GM23338 (cell line): ENCODE results near the gene SLFN5. TPM values are rescaled to one million over a fixed set of nuclear protein-coding genes. Genes with fewer than 3 reads are reported as not detected.

Experiments used
- ATAC-seq: fragments of 200-7000 bp; cut with Tn5 transposase; 3 replicates; pipeline ENCODE4 v1.9.1; 2020
- DNase-seq: peaks from one replicate; pipeline ENCODE4 v3.0.0-alpha.2; 2015; ENCODE audit warnings: low spot score
- H2AFZ ChIP-seq: fragments of 200-600 bp; sonication (generic); 2 replicates; pipeline ENCODE4 v1.8.0; 2016; ENCODE audit warnings: antibody characterized with exemption, mild to moderate bottlenecking, moderate library complexity
- H3F3A ChIP-seq: fragments of 200-600 bp; sonication (generic); replicated peaks from 2 replicates; pipeline ENCODE4 v1.8.0; 2017; ENCODE audit warnings: antibody characterized with exemption, mixed run types, low read depth
- H3K27ac ChIP-seq: fragments of 200-600 bp; sonication (generic); 2 replicates; pipeline ENCODE4 v1.6.1; 2016; ENCODE audit warnings: low read depth
- H3K27me3 ChIP-seq: fragments of 200-600 bp; sonication (generic); 2 replicates; pipeline ENCODE4 v1.8.0; 2016; ENCODE audit warnings: mild to moderate bottlenecking, mixed run types, moderate library complexity; ENCODE audit not compliant: insufficient read depth
- H3K36me3 ChIP-seq: fragments of 200-600 bp; sonication (generic); 2 replicates; pipeline ENCODE4 v1.8.0; 2016; ENCODE audit warnings: mild to moderate bottlenecking; ENCODE audit not compliant: insufficient read depth
- H3K4me1 ChIP-seq: fragments of 200-600 bp; sonication (generic); 2 replicates; pipeline ENCODE4 v1.8.0; 2016; ENCODE audit warnings: mild to moderate bottlenecking, moderate library complexity; ENCODE audit not compliant: insufficient read depth
- H3K4me2 ChIP-seq: fragments of 200-600 bp; sonication (generic); 2 replicates; pipeline ENCODE4 v1.7.1; 2017; ENCODE audit warnings: mixed run types
- H3K4me3 ChIP-seq: fragments of 200-600 bp; sonication (generic); 2 replicates; pipeline ENCODE4 v1.6.1; 2016; ENCODE audit warnings: mixed run types
- H3K79me2 ChIP-seq: fragments of 200-600 bp; sonication (generic); replicated peaks from 2 replicates; pipeline ENCODE4 v1.8.0; 2017; ENCODE audit warnings: mild to moderate bottlenecking; ENCODE audit not compliant: insufficient read depth
- H3K9me2 ChIP-seq: fragments of 200-600 bp; sonication (generic); 2 replicates; pipeline ENCODE4 v1.8.0; 2017; ENCODE audit not compliant: insufficient read depth
- H4K20me1 ChIP-seq: fragments of 200-600 bp; sonication (generic); replicated peaks from 2 replicates; pipeline ENCODE4 v1.8.0; 2017; ENCODE audit warnings: mild to moderate bottlenecking; ENCODE audit not compliant: insufficient read depth
- H3K27ac Mint-ChIP-seq: 2 replicates; pipeline ENCODE4 v1.8.0; 2020; ENCODE audit warnings: inconsistent platforms, mild to moderate bottlenecking, moderate library complexity, mixed read lengths
- H3K27me3 Mint-ChIP-seq: 3 replicates; pipeline ENCODE4 v1.8.0; 2022; ENCODE audit warnings: low read depth, mild to moderate bottlenecking, moderate library complexity, mixed read lengths, inconsistent platforms; ENCODE audit not compliant: insufficient read depth, poor library complexity
- H3K36me3 Mint-ChIP-seq: 3 replicates; pipeline ENCODE4 v1.8.0; 2021; ENCODE audit warnings: low read depth, mild to moderate bottlenecking, inconsistent platforms, moderate library complexity, mixed read lengths
- H3K4me1 Mint-ChIP-seq: 3 replicates; pipeline ENCODE4 v1.8.0; 2020; ENCODE audit warnings: mild to moderate bottlenecking, inconsistent platforms, mixed read lengths
- H3K4me3 Mint-ChIP-seq: 3 replicates; pipeline ENCODE4 v1.8.0; 2021; ENCODE audit warnings: moderate library complexity, mild to moderate bottlenecking, inconsistent platforms, mixed read lengths
- H3K9me3 Mint-ChIP-seq: 3 replicates; pipeline ENCODE4 v1.8.0; 2020; ENCODE audit warnings: moderate library complexity, mild to moderate bottlenecking, inconsistent platforms, mixed read lengths
- CTCF ChIP-seq, 2 experiments: fragments of 200-600 bp in 1 of 2; sonication (generic) in 1 of 2; conservative IDR thresholded peaks; 2 replicates each; pipeline versions ENCODE4 v1.5.1 to v1.6.1; 2016 to 2017; ENCODE audit warnings: antibody characterized with exemption in 2 of 2, low read depth in 2 of 2, mild to moderate bottlenecking in 2 of 2, moderate library complexity in 1 of 2
- EZH2 ChIP-seq: fragments of 200-600 bp; sonication (generic); IDR thresholded peaks from one replicate; pipeline ENCODE4 v1.8.0; 2017; ENCODE audit warnings: antibody characterized with exemption, mild to moderate bottlenecking, low read depth; ENCODE audit not compliant: unreplicated experiment
- NANOG ChIP-seq: IDR thresholded peaks from 2 replicates; pipeline ENCODE4 v1.6.1; 2016; ENCODE audit warnings: antibody characterized with exemption, borderline replicate concordance
- POLR2AphosphoS5 ChIP-seq: IDR thresholded peaks from 2 replicates; pipeline ENCODE4 v1.6.1; 2016; ENCODE audit warnings: antibody characterized with exemption, low read depth
- REST ChIP-seq: IDR thresholded peaks from one replicate; pipeline ENCODE4 v1.6.1; 2018; ENCODE audit warnings: antibody characterized with exemption; ENCODE audit not compliant: unreplicated experiment
- STAT1 ChIP-seq: IDR thresholded peaks from one replicate; pipeline ENCODE4 v1.6.1; 2016; ENCODE audit warnings: antibody characterized with exemption; ENCODE audit not compliant: unreplicated experiment
- ZNF331 ChIP-seq: fragments of 250-450 bp; sonication (Bioruptor Pico); IDR thresholded peaks from 2 replicates; pipeline ENCODE4 v1.5.0; 2020; ENCODE audit warnings: low read depth, mild to moderate bottlenecking, moderate library complexity
- polyA plus RNA-seq: library from polyadenylated mRNA; unstranded; fragments of >200 nt; fragmentation: Nextera tagmentation; extraction: Ambion mirVana; gene quantifications from 2 replicates; pipeline ENCODE4 v1.2.1, GENCODE V29; 2016
- total RNA-seq: library from RNA; depleted of rRNA; stranded (reverse); fragments of >200 nt; shearing (Covaris generic); gene quantifications from 2 replicates; pipeline ENCODE4 v1.2.3, GENCODE V29; 2014

The SLFN5 gene
- total and polyA plus RNA-seq, 2 experiments from 2014 or later: 1.4 to 6.4 TPM

GRCh38 chr17:35239823-35240222, 3.0 kb upstream of the SLFN5 start:
- H3K27ac ChIP-seq: no peak overlapping the region
- peaks cover 12% of the 10 kb centered on the region for H3K27me3 Mint-ChIP-seq
- no peak overlapping the region for H3K27ac Mint-ChIP-seq
- no peak for ATAC-seq
- DNase-seq: no peak
- H2AFZ ChIP-seq: no peak overlapping the region
- no peaks in the 10 kb centered on the region for H3K36me3 ChIP-seq
- H3K4me1 Mint-ChIP-seq: peaks cover 18% of the 10 kb centered on the region
- no peak overlapping the region for H3K4me2 ChIP-seq
- H3K36me3 Mint-ChIP-seq: no peaks in the 10 kb centered on the region
- no peaks in the 10 kb centered on the region for H3K9me2 ChIP-seq
- H3K4me3 Mint-ChIP-seq: no peak overlapping the region
- peaks cover 15% of the 10 kb centered on the region; the same call in 1 of the 2 replicates for H3K4me1 ChIP-seq
- peaks cover 7% of the 10 kb centered on the region; the same call in 1 of the 2 replicates for H3F3A ChIP-seq
- H3K27me3 ChIP-seq: peaks cover 11% of the 10 kb centered on the region; the same call in 1 of the 2 replicates
- H3K4me3 ChIP-seq: no peak overlapping the region
- no peaks in the 10 kb centered on the region for H3K9me3 Mint-ChIP-seq
- TF ChIP-seq REST: no peak
- TF ChIP-seq EZH2: no peak
- TF ChIP-seq STAT1: no peak
- no peak for TF ChIP-seq NANOG
- TF ChIP-seq POLR2AphosphoS5: no peak
- no peaks in the 10 kb centered on the region for H3K79me2 ChIP-seq
- no peaks in the 10 kb centered on the region for H4K20me1 ChIP-seq

GRCh38 chr17:35240861-35241260, 2.0 kb upstream of the SLFN5 start:
- H3K4me3 ChIP-seq: no peak overlapping the region
- H3K27me3 ChIP-seq: peaks cover 11% of the 10 kb centered on the region; the same call in 1 of the 2 replicates
- H4K20me1 ChIP-seq: no peaks in the 10 kb centered on the region
- H3K4me2 ChIP-seq: no peak overlapping the region
- peaks cover 12% of the 10 kb centered on the region for H3K27me3 Mint-ChIP-seq
- H3K27ac ChIP-seq: no peak overlapping the region
- H3K9me2 ChIP-seq: no peaks in the 10 kb centered on the region
- H3F3A ChIP-seq: peaks cover 7% of the 10 kb centered on the region; the same call in 1 of the 2 replicates
- peaks cover 22% of the 10 kb centered on the region for H3K4me1 Mint-ChIP-seq
- no peaks in the 10 kb centered on the region for H3K79me2 ChIP-seq
- no peak overlapping the region for H3K27ac Mint-ChIP-seq
- H3K36me3 Mint-ChIP-seq: no peaks in the 10 kb centered on the region
- no peak overlapping the region; the same call in 2 of the 3 replicates for H3K4me3 Mint-ChIP-seq
- DNase-seq (no peak), ATAC-seq (no peak)
- peaks cover 19% of the 10 kb centered on the region; the same call in 1 of the 2 replicates for H3K4me1 ChIP-seq
- H3K9me3 Mint-ChIP-seq: no peaks in the 10 kb centered on the region
- H2AFZ ChIP-seq: no peak overlapping the region
- no peaks in the 10 kb centered on the region for H3K36me3 ChIP-seq
- TF ChIP-seq REST (no peak), ZNF331 (CRISPR knock-in tag) (no peak), CTCF (conservative IDR thresholded peaks at IDR 0.05; ENCODE audit: low read depth in 2 of 2) (no peak)
